GM23248 (cell line): Measurements from ENCODE around the gene ABHD12. TPM values are rescaled to one million over a fixed set of nuclear protein-coding genes. Genes with fewer than 3 reads are reported as not detected.
A peak's percentile ranks its signal among the peaks of the same experiment; 100 is the strongest.
"Not testable (repeated sequence)": the region's sequence is repeated elsewhere in the genome, so short reads cannot be mapped to it uniquely, and the experiment has no call there.

Experiments used
- DNase-seq: peaks from one replicate; pipeline ENCODE4 v3.0.0-alpha.2; 2015
- H2AFZ ChIP-seq: fragments of 200-600 bp; sonication (generic); 2 replicates; pipeline ENCODE4 v1.6.1; 2016; ENCODE audit warnings: antibody characterized with exemption
- H3F3A ChIP-seq: fragments of 200-600 bp; sonication (generic); 2 replicates; pipeline ENCODE4 v1.6.1; 2016; ENCODE audit warnings: mild to moderate bottlenecking, antibody characterized with exemption, mixed run types; ENCODE audit not compliant: insufficient read depth
- H3K27ac ChIP-seq: fragments of 200-600 bp; sonication (generic); 2 replicates; pipeline ENCODE4 v1.5.1; 2016; ENCODE audit warnings: mild to moderate bottlenecking
- H3K27me3 ChIP-seq: fragments of 200-600 bp; sonication (generic); replicated peaks from 2 replicates; pipeline ENCODE4 v1.6.1; 2016; ENCODE audit warnings: mild to moderate bottlenecking; ENCODE audit not compliant: insufficient read depth
- H3K36me3 ChIP-seq: fragments of 200-600 bp; sonication (generic); 2 replicates; pipeline ENCODE4 v1.6.1; 2016; ENCODE audit warnings: low read depth, mild to moderate bottlenecking
- H3K4me1 ChIP-seq: fragments of 200-600 bp; sonication (generic); 2 replicates; pipeline ENCODE4 v1.6.1; 2016; ENCODE audit warnings: mild to moderate bottlenecking; ENCODE audit not compliant: insufficient read depth
- H3K4me2 ChIP-seq: fragments of 200-600 bp; sonication (generic); one replicate; pipeline ENCODE4 v1.6.1; 2016; ENCODE audit warnings: mild to moderate bottlenecking; ENCODE audit not compliant: unreplicated experiment
- H3K4me3 ChIP-seq: fragments of 200-600 bp; sonication (generic); 2 replicates; pipeline ENCODE4 v1.5.1; 2016; ENCODE audit warnings: mild to moderate bottlenecking
- H3K79me2 ChIP-seq: fragments of 200-600 bp; sonication (generic); 2 replicates; pipeline ENCODE4 v1.6.1; 2016; ENCODE audit warnings: mild to moderate bottlenecking; ENCODE audit not compliant: insufficient read depth
- H3K9ac ChIP-seq: fragments of 200-600 bp; sonication (generic); 2 replicates; pipeline ENCODE4 v1.6.1; 2016; ENCODE audit warnings: mild to moderate bottlenecking
- H3K9me2 ChIP-seq: fragments of 200-600 bp; sonication (generic); 2 replicates; pipeline ENCODE4 v1.6.1; 2016; ENCODE audit warnings: mixed run types, mild to moderate bottlenecking, moderate library complexity; ENCODE audit not compliant: insufficient read depth
- H3K9me3 ChIP-seq: fragments of 200-600 bp; sonication (generic); one replicate; pipeline ENCODE4 v1.6.1; 2017; ENCODE audit warnings: low read depth
- H4K20me1 ChIP-seq: fragments of 200-600 bp; sonication (generic); 2 replicates; pipeline ENCODE4 v1.6.0; 2016; ENCODE audit not compliant: insufficient read depth
- EZH2 ChIP-seq: fragments of 200-600 bp; sonication (generic); IDR thresholded peaks from 2 replicates; pipeline ENCODE4 v1.6.1; 2018; ENCODE audit warnings: antibody characterized with exemption, mild to moderate bottlenecking; ENCODE audit not compliant: insufficient read depth, poor library complexity, severe bottlenecking
- EZH2phosphoT487 ChIP-seq: fragments of 200-600 bp; sonication (generic); IDR thresholded peaks from 2 replicates; pipeline ENCODE4 v1.6.1; 2018; ENCODE audit warnings: antibody characterized with exemption, moderate library complexity, mild to moderate bottlenecking, low read depth; ENCODE audit not compliant: insufficient read depth
- WGBS, 2 experiments: methylation state at CpG; one replicate each; pipeline ENCODE4 v1.1.6; 2015 to 2017; ENCODE audit warnings: low lambda C conversion rate in 2 of 2, low coverage in 1 of 2; ENCODE audit errors: missing lambda C conversion rate in 2 of 2; 5-methylcytosine and 5-hydroxymethylcytosine counted together
- in situ Hi-C: fragments of 300-500 bp; cut with MboI; formaldehyde crosslinking; loops from 2 replicates; pipeline ENCODE4 v1.15.0; 2020
- polyA plus RNA-seq: library from polyadenylated mRNA; unstranded; fragments of >200 nt; fragmentation: Nextera tagmentation; extraction: Ambion mirVana; gene quantifications from 2 replicates; pipeline ENCODE4 v1.2.1, GENCODE V29; 2016
- total RNA-seq: library from RNA; depleted of rRNA; stranded (reverse); fragments of >200 nt; shearing (Covaris generic); gene quantifications from 2 replicates; pipeline ENCODE4 v1.2.3, GENCODE V29; 2014

The ABHD12 gene
- total and polyA plus RNA-seq, 2 experiments from 2014 or later = 50.6 to 82.1 TPM

DNA sequence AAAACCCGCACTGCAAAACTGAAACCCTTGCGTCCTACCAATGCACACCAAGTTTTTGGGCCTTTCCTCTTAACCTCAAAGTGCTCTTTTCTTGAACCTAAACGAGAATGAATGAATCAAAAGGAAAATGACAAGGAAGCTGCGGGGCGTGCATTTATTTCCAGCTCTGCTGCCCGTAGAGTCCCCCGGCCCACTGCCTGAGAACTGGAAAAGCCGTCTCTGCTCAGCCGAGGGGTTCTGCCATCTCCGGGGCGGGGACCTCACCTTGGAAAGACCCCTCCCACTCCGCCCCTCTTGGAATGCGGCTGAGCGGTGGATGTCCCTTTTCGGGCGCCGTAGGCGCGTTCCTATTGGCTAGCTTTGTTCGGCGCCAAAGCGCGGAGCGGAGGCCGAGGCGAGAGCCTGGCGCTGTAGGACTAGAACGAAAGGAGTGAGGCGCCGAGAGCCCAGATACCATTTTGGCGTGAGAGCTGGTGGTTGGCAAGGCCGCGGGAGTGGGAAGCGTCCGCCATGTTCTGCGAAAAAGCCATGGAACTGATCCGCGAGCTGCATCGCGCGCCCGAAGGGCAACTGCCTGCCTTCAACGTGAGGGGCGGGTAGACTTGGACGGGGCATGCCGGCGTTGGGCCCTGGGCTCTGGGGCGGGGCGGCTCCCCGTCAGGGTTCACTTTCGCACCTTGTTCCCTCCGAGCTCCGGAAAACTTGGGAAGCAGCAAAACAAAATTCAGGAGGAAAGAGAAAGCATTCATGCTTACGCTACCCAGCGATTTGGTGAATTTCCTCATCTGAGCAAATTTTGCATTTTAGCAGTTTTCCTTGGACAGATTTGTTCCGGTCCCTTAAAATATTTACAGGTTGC is 16.9 kb upstream of the ABHD12 start, which contains the start of gene GINS1:
GINS1 (plus strand) TSS at position 363 of the 859 bp plus-strand sequence; CDS start at position 511, 148 bp downstream.
- Histone ChIP-seq H3K9me2 (no peaks in the 10 kb centered on the region), H2AFZ (peak within 1 kb of the TSS; percentile 98), H4K20me1 (no peaks in the 10 kb centered on the region), H3K4me3 (peak within 1 kb of the TSS; percentile 89), H3K36me3 (no peaks in the 10 kb centered on the region), H3K4me1 (peaks cover 10% of the 10 kb centered on the region; the same call in 1 of the 2 replicates), H3K27ac (peak within 1 kb of the TSS; percentile 52), H3K9ac (peak within 1 kb of the TSS; percentile 87), H3K4me2 (peak within 1 kb of the TSS; percentile 94), H3K27me3 (no peaks in the 10 kb centered on the region), H3K9me3 (no peaks in the 10 kb centered on the region), H3F3A (no peaks in the 10 kb centered on the region), H3K79me2 (peaks cover 19% of the 10 kb centered on the region)
- WGBS, 2 experiments = 2% methylated on average over 54 to 56 of the region's 56 CpGs
- peak; percentile 86 for DNase-seq
- in situ Hi-C loops = loop anchor here (10.0 to 25.0 kb wide), 4 partner anchors 280 to 455 kb away; partner anchors contain the start of genes APMAP and ZNF337
- TF ChIP-seq EZH2 = no peak
- no peak for TF ChIP-seq EZH2phosphoT487

GRCh38 chr20:25402583-25402982 is 11.9 kb upstream of the ABHD12 start:
- Histone ChIP-seq H3K4me1 (peaks cover 8% of the 10 kb centered on the region), H3K9me2 (no peaks in the 10 kb centered on the region), H3K4me2 (no peak overlapping the region), H2AFZ (no peak overlapping the region), H3K4me3 (no peak overlapping the region), H4K20me1 (no peaks in the 10 kb centered on the region), H3F3A (peaks cover 13% of the 10 kb centered on the region), H3K9me3 (no peaks in the 10 kb centered on the region), H3K27ac (no peak overlapping the region), H3K79me2 (no peaks in the 10 kb centered on the region), H3K27me3 (no peaks in the 10 kb centered on the region), H3K36me3 (no peaks in the 10 kb centered on the region), H3K9ac (no peak overlapping the region)
- no peak for DNase-seq
- TF ChIP-seq EZH2phosphoT487 = no peak
- TF ChIP-seq EZH2 = no peak
- 81 to 82% methylated on average over 7 of the region's 7 CpGs for WGBS, 2 experiments
- in situ Hi-C loops = loop anchor here (5.0 to 25.0 kb wide), 5 partner anchors 105 to 460 kb away; partner anchors contain the start of genes APMAP and ZNF337

- not testable (repeated sequence) for H3K9ac ChIP-seq, H3K9me2 ChIP-seq, H3K4me2 ChIP-seq, H2AFZ ChIP-seq, H4K20me1 ChIP-seq, H3K79me2 ChIP-seq, H3K27me3 ChIP-seq, H3K9me3 ChIP-seq, H3K27ac ChIP-seq, H3K36me3 ChIP-seq, DNase-seq, H3K4me3 ChIP-seq
- peaks cover 11% of the 10 kb centered on the region for H3K4me1 ChIP-seq
- 68% methylated on average over 11 of the region's 11 CpGs for WGBS, 2 experiments
- peaks cover 17% of the 10 kb centered on the region for H3F3A ChIP-seq
- in situ Hi-C loops = loop anchor here (5.0 to 25.0 kb wide), 5 partner anchors 103 to 462 kb away; partner anchors contain the start of genes APMAP and ZNF337
These were observed 9.7 kb upstream of the ABHD12 start for GRCh38 chr20:25400291-25400732.

DNA sequence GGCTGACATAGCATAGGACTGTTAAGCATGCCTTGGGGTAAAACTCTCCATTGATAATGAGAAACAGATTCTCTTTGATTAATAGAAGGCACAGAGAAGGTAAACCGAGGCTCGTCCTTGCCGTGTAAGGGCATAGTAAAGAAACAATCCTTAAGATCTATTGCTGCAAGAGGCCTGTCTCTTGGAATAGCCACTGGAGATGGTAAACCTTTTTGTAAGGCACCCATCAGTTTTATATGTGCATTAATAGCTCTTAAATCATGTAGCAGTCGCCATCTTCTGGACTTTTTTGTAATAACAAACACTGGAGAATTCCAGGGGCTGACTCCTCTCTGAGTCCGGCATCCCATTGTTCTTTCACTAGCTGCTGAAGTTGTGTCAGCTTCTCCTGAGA is 8.4 kb upstream of the ABHD12 start:
- WGBS, 2 experiments = 0 to 4% methylated on average over 5 of the region's 5 CpGs
- in situ Hi-C loops = no loop called here
- H3K79me2 ChIP-seq = no peaks in the 10 kb centered on the region
- no peak for TF ChIP-seq EZH2
- no peak for TF ChIP-seq EZH2phosphoT487
- no peak overlapping the region for H3K9ac ChIP-seq
- DNase-seq = peak; percentile 82
- H3K4me3 ChIP-seq = no peak overlapping the region
- peaks cover 11% of the 10 kb centered on the region for H3K4me1 ChIP-seq
- no peaks in the 10 kb centered on the region for H3K36me3 ChIP-seq
- no peaks in the 10 kb centered on the region for H3K27me3 ChIP-seq
- peaks cover 17% of the 10 kb centered on the region for H3F3A ChIP-seq
- H3K27ac ChIP-seq = peak overlapping the region; percentile 3; the same call in 1 of the 2 replicates
- H3K9me3 ChIP-seq = no peaks in the 10 kb centered on the region
- no peak overlapping the region for H3K4me2 ChIP-seq
- peak overlapping the region; percentile 24 for H2AFZ ChIP-seq
- no peaks in the 10 kb centered on the region for H4K20me1 ChIP-seq
- no peaks in the 10 kb centered on the region for H3K9me2 ChIP-seq
